ENCODE measurements around the gene ENTPD2. TPM values are rescaled to one million over a fixed set of nuclear protein-coding genes. Genes with fewer than 3 reads are reported as not detected.

ENTPD2 gene
- total and polyA plus RNA-seq, 2 experiments from 2014 or later = 1.8 to 1.9 TPM

GRCh38 chr9:137011907-137012675 lies 41.8 kb downstream of the ENTPD2 start:
- no peaks in the 10 kb centered on the region for H3K27me3 Mint-ChIP-seq (ENCODE audit: insufficient read depth, low read depth, poor library complexity)
- Histone ChIP-seq H3F3A (replicated peaks; ENCODE audit: low read depth) (no peaks in the 10 kb centered on the region), H3K4me2 (no peak overlapping the region), H3K4me1 (ENCODE audit: insufficient read depth) (no peaks in the 10 kb centered on the region), H2AFZ (no peak overlapping the region), H4K20me1 (replicated peaks; ENCODE audit: insufficient read depth) (no peaks in the 10 kb centered on the region), H3K36me3 (ENCODE audit: insufficient read depth) (no peaks in the 10 kb centered on the region), H3K79me2 (replicated peaks; ENCODE audit: insufficient read depth) (no peaks in the 10 kb centered on the region), H3K9me2 (ENCODE audit: insufficient read depth) (no peaks in the 10 kb centered on the region), H3K4me3 (no peak overlapping the region), H3K27me3 (ENCODE audit: insufficient read depth) (no peaks in the 10 kb centered on the region), H3K27ac (ENCODE audit: low read depth) (no peak overlapping the region)
- H3K4me3 Mint-ChIP-seq = no peak overlapping the region
- no peak for ATAC-seq
- TF ChIP-seq CTCF (conservative IDR thresholded peaks at IDR 0.05; ENCODE audit: low read depth in 2 of 2) (no peak), JUNB (IDR thresholded peaks at IDR 0.05; ENCODE audit: unreplicated experiment) (no peak), ZNF462 (CRISPR knock-in tag; IDR thresholded peaks at IDR 0.05) (no peak), REST (IDR thresholded peaks at IDR 0.05; ENCODE audit: unreplicated experiment) (no peak), NANOG (IDR thresholded peaks at IDR 0.05; ENCODE audit: borderline replicate concordance) (no peak), ZNF331 (CRISPR knock-in tag; IDR thresholded peaks at IDR 0.05; ENCODE audit: low read depth) (no peak), ETS1 (IDR thresholded peaks at IDR 0.05) (no peak), EZH2phosphoT487 (IDR thresholded peaks at IDR 0.05; ENCODE audit: unreplicated experiment) (no peak), ZNF114 (CRISPR knock-in tag; IDR thresholded peaks at IDR 0.05) (no peak), CREB1 (CRISPR knock-in tag; IDR thresholded peaks at IDR 0.05; ENCODE audit: low read depth) (no peak), EZH2 (IDR thresholded peaks at IDR 0.05; ENCODE audit: low read depth, unreplicated experiment) (no peak), STAT1 (IDR thresholded peaks at IDR 0.05; ENCODE audit: unreplicated experiment) (no peak), POLR2AphosphoS5 (IDR thresholded peaks at IDR 0.05; ENCODE audit: low read depth) (no peak)
- H3K9me3 Mint-ChIP-seq = no peaks in the 10 kb centered on the region
- no peak for DNase-seq (ENCODE audit: low spot score)
- H3K36me3 Mint-ChIP-seq (ENCODE audit: low read depth) = peaks cover 2% of the 10 kb centered on the region; the same call in 1 of the 3 replicates
- no peak overlapping the region for H3K27ac Mint-ChIP-seq
- no peaks in the 10 kb centered on the region for H3K4me1 Mint-ChIP-seq
